GM19468 (cell line): ENCODE results near the gene MAPK14.
A peak's percentile ranks its signal among the peaks of the same experiment; 100 is the strongest.
"Not testable (repeated sequence)": the region's sequence is repeated elsewhere in the genome, so short reads cannot be mapped to it uniquely, and the experiment has no call there.

Experiments
- ATAC-seq: cut with Tn5 transposase; IDR thresholded peaks from one replicate; pipeline ENCODE4 v1.9.1; 2021; ENCODE audit warnings: mild to moderate bottlenecking, moderate library complexity, moderate number of reproducible peaks; ENCODE audit not compliant: unreplicated experiment; ENCODE audit errors: extremely low read depth

The MAPK14 gene

DNA sequence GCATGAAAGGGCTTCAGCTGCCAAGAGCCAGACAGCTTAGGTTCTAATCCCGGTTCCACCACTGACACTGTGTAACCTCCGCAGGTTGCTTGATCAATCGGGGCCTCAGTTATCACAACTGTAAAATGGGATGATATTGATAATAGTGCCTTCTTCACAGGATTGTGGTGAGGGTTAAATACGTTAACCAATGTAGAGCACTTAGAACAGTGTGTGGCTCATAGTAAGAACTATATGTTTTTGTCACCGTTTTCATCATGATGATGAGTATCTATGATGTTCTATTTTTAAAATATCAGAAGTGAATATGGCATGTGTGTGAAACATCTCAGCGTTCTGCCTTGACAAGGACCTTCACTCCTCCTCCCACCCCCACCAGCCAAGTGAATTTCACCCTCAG lies 92.4 kb downstream of the MAPK14 start:
- no peak for ATAC-seq

DNA sequence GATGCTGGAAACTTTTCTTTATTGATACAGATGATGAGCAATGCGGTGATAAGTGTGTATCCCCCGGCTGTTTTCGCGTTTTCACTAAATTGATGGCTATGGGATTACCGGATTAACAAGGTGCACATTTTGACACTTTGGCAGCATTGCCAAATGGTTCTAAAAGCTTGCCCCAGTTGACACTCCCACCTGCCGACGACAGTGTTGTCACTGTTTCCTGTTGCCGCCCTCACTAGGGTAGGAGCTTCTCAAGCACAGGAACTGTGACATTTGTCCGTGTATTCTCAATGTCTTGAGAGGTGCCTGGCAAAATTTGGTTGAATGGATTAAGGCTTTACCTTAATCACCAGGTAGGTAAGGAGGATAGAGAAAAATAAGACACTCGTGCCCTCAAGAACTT lies 92.9 kb downstream of the MAPK14 start:
- no peak for ATAC-seq

DNA sequence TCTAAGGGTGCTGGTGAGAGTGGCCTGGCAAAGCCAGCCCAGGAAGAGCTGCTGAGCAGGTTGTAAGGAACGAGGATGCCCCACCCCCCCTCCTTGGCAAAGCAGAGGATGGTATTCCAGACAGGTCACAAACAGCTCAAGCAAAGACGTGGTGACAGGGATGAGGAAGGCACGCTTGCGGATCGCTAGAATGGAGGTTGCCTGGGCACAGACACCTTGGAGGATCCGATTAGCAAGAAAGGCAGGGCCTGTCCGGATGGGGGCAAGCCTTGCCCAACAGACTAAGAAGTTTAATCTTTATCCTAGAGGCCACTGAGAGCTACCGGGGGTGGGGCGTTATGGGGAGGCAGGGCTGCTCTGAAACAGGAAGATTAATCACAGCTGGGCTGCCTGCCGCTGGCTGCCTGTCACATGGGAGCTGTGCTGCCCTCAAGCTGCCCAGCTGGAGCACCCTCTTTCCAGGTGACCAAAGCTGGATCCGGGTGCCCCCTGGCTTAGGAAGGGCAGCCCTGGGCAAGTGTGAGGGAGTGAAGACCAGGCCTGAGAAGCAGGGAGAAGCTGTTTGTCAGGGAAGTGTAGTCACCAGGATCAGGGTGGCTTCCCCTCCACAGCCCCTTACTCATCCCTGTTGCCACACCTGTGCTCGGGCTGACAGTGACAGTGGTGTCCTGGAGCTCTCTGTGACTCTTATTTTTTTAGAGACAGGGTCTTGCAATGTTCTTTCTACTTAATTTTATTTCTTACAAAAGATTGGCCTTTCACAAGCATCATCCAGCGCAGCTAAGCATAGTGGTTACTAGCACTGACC lies 93.6 kb downstream of the MAPK14 start:
- ATAC-seq, result no peak

DNA sequence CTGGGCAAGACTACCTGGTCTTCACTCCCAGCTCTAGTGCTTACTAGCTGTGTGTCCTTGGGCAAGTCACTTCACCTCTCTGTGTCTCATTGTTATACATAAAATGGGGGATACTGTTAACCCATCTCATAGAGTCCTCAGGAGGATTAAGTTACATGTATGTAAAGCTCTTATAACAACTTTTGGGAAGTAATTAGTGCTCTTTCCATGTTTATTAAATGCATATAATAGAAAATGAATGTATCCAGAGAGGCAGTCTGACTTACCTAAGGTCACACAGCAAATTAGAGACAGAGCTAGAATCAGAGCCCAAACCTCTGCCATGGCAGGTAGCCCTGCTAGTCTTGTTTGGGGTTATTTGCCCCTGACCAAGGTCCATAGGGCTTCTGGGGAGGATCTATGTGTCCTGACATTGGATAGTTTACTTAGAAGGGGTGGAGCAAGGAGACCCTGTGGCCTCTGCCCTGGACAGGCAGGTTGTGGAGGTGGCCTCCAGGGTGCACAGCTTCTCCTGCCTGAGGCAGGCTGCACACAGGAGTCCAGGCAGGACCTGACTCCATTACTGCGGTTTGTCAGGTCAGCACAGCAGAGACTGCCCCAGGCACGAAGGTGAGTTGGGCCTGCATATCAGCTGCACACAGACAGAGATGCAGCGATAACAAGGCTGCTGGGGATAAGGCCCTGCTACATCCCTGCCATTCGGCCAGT lies 94.3 kb downstream of the MAPK14 start:
- no peak for ATAC-seq

DNA sequence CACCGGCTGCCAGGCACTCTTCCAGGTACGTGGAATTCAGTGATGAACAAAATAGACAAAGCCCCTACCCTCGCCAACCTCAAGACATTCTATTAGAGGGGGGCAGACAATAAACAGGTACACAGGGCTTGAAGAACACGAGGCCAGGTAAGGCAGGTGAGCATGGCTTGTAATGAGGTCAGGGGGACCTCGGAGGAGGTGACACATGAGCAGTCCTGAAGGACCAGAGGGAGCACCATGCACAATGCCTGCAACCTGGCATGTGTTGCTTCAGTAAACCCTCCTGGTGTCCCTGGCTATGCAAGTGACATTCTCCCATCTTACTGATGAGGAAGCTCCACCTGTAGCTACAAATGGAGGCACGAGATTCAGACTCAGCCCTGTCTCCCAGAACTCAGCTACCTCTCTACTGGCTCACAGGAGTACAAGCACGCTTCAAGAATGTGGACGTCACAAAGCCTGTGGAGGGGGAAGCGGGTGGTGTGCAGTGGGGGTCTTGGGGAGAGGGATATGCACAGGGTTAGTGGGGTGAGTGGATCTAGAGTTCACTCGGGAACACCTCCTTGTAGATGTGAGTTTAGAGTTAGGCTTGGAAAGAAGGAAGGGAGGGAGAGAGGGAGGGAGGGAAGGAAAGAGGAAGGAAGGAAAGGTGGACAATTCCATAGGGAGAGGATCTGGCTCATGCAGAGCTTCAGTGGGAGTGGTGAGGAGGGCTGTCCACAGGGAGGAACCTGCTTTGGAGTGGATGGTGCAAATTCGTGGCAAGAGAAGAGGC lies 95.1 kb downstream of the MAPK14 start:
- no peak for ATAC-seq

DNA sequence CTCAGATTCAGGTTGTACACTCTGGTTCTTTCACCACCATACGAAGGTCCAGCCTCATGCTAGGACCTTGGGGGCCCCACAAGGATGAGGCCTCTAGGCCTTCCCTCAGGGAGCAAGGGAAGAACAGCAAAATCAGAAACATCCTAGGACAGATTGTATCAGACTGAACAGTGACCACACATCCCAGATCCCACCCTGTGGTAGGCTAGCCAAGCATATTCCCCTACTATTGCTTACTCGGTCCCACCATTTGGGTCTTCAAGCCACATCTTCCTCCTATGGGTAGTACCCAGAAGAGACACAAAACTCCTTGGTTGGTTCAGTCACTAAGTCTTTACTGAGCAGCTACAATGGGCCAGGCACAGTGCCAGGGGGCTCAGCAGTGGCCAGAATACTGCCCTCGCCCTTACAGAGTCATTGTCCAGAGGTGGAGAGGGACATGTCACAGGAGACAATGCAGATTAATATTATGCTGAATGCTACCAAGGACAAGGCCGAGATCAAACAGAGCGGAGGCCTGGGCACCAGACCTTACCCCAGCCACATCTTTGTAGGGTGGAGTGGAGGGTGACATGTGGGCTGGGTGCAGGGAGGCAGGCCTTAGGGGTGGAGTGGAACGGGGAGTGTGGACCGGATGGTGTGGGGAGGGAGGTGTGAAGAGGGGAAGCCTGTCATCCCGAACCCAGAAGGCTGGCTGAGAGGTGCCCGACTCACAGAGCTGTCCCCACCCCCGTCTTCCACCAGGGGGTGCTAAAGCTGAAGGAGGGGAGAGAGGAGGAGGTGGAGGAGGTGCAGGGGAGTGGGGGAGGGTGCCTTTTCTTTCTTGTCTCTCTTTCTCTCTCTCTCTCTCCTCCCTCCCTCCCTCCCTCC lies 95.9 kb downstream of the MAPK14 start:
- peak; percentile 36 for ATAC-seq

DNA sequence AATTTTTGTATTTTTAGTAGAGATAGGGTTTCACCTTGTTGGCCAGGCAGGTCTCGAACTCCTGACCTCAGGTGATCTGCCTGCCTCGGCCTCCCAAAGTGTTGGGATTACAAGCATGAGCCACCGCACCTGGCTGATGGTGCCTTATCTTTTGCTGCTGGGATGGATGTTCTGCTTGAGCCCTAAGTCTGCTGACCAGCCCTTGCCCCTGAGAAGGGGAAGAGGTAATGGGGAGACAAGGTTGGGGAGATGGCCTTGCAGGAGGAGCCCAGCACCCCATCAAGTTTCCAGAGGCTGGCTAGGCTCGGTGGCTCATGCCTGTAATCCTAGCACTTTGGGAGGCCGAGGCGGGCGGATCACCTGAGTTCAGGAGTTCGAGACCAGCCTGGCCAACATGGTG lies 96.7 kb downstream of the MAPK14 start:
- not testable (repeated sequence) for ATAC-seq

DNA sequence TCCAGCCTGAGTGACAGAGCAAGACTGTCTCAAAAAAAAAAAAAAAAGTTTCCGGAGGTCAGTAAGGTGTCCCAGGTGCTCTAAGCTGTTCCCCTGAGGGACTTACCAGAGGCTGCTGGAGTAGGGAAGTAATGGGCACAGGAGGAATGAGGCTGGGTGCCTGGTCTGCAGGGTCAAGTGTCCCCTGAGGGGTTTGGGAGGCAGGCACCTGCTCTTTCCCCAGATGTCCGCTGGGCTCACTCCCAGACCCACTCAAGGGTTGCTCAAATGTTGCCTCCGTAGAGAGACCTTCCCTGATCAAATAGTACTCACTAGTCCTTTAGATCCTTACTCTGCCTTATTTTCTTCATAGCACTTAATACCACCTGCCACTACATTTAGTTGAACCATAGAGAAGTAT lies 97.3 kb downstream of the MAPK14 start:
- no peak for ATAC-seq

DNA sequence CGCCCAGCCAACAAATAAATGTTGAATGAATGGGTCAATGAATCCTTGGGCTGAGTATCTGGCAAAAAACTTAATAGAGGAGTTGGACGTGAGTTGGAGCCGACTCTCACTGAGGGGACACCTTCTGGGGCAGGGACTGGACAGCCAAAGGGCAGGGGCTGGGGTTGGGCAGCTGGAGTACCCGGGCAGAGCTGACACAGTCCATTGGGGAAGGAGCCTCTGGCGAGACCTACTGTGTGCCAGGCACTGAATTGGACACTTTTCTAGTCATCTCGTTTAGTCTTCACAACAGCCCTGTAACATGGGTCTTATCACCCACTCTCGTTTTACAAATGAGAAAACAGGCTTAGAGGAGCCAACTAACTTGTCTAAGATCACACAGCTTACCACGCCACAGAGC lies 98.0 kb downstream of the MAPK14 start:
- no peak for ATAC-seq

DNA sequence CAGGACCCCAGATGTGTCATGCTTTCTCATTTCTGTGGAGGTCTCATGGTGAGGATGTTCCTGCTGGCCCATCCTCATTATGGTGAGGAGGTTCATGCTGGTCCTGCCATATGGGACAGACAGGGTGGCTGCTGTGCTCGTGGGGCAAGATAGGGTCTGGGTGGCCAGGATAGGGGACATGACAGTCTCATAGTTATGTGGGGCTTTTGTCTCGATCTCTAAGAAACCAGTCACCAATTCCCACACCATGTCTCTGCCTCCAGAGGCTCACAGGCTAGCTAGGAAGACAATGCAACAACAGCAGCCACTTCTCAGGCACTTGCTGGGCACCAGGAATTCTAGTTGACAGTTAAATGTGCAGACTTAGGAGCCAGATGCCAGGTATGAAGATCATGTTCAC lies 98.5 kb downstream of the MAPK14 start:
- no peak for ATAC-seq

DNA sequence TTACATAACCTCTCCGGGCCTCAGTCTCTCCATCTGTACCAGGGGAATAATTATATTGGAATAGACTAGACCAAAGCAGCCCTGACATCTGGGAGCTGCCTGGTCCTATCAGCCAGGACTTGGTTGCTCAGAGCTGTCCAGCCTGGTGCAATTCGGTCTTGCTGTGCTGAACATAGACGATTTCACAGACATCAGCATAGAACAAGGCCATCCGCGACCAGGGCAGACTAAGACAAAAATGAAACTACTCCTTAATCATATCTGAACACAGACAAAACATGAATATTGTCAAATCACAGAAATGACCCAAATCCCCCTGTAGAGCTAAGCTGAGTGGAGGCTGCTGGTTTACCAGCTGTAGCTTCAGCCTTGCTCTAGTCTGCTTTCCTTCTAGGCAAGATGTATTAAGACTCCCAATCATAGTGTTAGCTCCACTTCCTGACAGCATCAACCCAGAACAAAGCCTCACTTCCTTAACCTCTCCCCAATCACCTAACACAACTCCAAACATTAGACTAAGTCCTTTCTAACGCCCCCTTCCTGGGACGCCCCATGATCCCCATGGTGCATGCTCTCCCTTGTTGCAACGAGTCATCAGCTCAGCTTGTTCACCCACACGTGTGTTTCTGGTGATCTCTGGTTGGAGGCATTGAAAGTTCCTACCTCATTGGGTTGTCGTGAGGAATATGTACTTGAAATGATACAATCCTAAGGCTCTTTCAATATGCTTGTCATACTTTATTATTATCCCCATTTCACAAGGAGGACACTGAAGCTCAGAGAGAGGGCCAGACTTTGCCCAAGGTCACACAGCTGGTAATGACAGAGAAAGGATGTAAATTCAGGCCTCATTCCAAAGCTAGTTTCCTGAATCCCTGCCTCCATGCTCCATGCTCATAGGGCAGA lies 99.2 kb downstream of the MAPK14 start:
- ATAC-seq, result no peak

DNA sequence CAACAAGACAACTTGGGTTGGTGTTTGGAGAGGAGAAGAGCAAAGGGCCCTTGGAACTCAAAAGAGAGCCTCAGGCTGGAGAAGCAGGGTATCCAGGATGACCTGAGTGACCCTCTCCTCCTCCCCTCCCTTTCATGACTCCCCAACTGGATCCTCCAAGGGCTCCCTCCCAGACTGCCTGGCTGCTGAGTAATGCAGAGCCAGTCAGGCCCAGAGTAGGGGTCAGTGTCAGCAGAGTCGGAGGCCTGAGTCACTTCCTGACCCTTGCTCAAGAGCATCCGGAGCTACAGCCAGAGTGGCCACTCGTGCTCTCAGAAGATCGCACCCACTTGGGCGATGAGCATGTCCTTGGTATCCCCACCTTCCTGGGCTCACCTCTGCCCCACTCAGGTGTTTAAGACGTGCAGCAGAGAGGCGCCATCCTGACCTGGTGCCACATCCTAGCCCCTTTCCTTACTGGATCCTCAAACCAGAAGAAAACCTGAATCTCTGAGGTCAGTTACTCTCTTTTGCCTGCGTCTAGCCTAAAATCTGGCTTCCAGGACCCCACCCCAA lies 99.9 kb downstream of the MAPK14 start:
- ATAC-seq, result no peak

DNA sequence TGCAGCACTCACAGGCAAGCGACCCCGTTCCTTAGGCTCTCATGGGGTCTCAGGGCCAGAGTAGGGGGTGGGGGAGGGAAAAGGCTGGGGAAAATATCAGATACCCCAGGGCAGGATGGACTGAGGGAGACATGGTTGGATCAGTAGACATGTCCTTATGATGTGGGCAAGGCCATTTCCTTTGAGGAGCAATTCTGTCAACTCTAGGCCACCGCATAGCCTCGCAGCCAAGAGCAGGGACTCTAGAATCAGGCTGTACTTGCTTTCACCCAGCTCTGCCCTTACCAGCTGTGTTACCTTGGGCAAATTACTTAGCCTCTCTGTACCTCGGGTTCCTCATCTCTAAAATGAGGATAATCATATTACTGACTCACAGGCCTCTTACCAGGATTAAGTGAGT lies 100.5 kb downstream of the MAPK14 start:
- no peak for ATAC-seq

DNA sequence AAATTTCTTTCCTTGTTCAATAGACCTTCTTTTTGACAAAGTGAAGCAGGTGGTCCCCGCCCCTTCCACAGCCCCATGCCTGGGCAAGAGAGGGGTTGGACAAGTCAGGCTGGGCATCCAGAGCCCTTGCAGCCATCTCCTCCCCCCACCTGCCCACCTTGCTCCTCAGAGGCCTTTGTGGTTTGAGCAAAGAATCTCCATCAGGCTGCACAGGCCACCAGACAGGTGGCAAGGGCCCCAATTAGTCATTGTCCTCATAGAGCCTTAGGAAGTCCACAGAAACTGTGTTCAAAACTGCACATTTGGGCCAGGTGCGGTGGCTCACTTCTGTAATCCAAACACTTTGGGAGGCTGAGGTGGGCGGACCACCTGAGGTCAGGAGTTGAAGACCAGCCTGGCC lies 101.2 kb downstream of the MAPK14 start:
- no peak for ATAC-seq

DNA sequence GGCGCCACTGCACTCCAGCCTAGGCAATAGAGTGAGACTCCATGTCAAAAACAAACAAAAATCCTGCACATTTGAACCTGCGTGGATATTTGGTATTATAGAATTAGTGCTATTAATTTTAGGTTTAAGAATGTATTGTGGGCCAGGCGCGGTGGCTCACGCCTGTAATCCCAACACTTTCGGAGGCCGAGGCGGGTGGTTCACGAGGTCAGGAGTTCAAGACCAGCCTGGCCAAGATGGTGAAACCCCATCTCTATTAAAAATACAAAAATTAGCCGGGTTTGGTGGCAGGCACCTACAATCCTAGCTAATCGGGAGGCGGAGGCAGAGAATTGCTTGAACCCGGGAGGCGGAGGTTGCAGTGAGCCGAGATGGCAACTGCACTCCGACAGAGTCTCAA lies 101.7 kb downstream of the MAPK14 start:
- not testable (repeated sequence) for ATAC-seq

DNA sequence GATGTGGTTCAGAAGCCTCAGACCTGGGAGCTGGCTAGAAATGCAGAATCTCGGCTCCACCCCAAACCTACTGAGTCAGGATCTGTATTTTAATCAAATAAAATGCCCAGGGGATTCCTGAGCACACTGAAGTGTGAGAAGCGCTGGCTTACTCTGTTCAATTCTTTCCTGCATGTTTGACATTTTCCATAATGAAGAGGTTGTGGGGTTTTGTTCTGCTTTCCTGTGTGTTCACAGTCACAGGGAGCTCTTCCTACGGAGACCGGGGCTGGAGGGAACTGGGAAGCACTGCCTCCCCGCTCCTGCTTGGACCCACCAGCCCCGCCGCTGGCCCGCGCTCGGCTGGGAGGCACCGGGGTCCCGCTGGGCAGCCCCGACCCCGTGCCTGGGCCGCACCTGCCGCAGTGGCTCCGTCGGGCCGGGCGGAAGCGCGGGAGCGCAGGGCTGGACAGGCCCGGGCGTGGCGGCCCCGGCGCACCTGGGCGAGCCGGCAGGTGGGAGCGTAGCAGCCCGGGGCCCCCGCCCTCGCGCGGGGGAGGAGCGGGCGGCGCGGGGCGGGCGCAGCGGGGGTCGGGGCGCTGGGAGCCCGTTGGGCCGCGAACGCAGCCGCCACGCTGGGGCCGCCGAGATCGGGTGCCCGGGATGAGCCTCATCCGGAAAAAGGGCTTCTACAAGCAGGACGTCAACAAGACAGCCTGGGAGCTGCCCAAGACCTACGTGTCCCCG lies 102.5 kb downstream of the MAPK14 start, which contains the start of gene MAPK13:
TSS of gene MAPK13 (plus strand) at position 573 of the 726 bp plus-strand sequence. CDS start at position 643, 70 bp downstream.
- no peak for ATAC-seq

DNA sequence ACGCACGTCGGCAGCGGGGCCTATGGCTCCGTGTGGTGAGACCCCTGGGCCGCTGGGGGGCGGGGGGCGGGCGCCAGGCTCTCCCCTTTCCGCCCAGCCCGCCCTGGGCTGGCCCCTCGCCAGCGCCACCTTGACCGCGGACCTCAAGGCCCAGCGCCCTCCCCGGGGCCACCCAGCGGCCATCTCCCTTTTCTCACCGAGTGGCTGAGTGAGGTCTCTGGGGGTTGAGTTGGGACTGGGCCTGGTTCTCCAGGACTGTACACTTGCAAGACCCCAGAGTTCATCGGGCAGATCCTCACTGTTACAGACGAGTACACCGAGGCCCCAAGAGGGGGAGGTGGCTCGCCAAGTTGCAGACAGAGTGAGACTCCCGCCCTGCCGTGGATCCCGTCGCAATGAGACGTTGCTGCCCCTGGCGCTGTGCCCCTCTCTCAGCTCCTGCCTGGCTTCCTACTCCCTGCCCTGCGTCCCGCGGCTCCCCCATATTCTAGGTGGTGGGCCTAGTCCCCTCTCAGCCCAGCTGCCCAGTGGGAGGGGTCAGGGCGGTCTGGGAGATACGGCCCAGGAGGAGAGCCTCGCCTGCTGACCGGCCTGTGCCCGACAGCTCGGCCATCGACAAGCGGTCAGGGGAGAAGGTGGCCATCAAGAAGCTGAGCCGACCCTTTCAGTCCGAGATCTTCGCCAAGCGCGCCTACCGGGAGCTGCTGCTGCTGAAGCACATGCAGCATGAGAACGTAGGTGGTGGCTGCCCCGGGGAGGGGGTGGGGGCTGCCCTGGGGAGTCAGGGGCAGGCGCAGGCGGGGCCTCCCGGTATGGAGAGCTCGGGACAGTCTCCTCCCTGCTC lies 103.3 kb downstream of the MAPK14 start:
- ATAC-seq, result no peak
